Measurements from ENCODE around the gene SASH1.

DNA sequence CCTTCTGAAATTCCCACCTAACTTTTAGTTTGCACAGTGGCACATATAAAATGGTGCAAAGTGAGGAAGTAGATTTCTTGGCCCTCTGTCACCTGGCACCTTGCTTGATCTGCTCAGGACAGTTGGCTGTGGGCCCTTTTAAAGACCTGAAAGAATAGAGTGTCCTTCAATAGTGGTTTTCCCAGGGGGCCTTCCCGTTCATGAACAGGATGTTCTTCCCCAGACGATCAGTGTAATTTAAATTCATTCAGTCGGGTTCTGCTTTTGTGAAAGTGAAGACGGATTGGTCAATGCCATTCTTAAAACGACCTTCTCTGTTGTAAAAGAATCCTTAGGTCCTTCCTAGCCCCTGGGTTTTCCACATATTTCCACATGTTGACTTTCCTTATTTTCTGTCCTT lies 178.5 kb downstream of the SASH1 start:
- TF ChIP-seq, protein P1, sequence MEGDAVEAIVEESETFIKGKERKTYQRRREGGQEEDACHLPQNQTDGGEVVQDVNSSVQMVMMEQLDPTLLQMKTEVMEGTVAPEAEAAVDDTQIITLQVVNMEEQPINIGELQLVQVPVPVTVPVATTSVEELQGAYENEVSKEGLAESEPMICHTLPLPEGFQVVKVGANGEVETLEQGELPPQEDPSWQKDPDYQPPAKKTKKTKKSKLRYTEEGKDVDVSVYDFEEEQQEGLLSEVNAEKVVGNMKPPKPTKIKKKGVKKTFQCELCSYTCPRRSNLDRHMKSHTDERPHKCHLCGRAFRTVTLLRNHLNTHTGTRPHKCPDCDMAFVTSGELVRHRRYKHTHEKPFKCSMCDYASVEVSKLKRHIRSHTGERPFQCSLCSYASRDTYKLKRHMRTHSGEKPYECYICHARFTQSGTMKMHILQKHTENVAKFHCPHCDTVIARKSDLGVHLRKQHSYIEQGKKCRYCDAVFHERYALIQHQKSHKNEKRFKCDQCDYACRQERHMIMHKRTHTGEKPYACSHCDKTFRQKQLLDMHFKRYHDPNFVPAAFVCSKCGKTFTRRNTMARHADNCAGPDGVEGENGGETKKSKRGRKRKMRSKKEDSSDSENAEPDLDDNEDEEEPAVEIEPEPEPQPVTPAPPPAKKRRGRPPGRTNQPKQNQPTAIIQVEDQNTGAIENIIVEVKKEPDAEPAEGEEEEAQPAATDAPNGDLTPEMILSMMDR (IDR thresholded peaks at IDR 0.05; ENCODE audit: poor library complexity, severe bottlenecking): no peak
- TF ChIP-seq SMC3 (conservative IDR thresholded peaks at IDR 0.05; ENCODE audit: poor library complexity) (no peak), POLR2AphosphoS5 (IDR thresholded peaks at IDR 0.05) (no peak), EZH2 (IDR thresholded peaks at IDR 0.05; ENCODE audit: borderline replicate concordance, insufficient read depth, low read length, poor library complexity, severe bottlenecking) (no peak), TAF1 (IDR thresholded peaks at IDR 0.05; ENCODE audit: low read depth) (no peak), RAD21 (conservative IDR thresholded peaks at IDR 0.05) (no peak), EP300 (conservative IDR thresholded peaks at IDR 0.05; ENCODE audit: poor library complexity, severe bottlenecking) (no peak)
- TF ChIP-seq, protein P2, sequence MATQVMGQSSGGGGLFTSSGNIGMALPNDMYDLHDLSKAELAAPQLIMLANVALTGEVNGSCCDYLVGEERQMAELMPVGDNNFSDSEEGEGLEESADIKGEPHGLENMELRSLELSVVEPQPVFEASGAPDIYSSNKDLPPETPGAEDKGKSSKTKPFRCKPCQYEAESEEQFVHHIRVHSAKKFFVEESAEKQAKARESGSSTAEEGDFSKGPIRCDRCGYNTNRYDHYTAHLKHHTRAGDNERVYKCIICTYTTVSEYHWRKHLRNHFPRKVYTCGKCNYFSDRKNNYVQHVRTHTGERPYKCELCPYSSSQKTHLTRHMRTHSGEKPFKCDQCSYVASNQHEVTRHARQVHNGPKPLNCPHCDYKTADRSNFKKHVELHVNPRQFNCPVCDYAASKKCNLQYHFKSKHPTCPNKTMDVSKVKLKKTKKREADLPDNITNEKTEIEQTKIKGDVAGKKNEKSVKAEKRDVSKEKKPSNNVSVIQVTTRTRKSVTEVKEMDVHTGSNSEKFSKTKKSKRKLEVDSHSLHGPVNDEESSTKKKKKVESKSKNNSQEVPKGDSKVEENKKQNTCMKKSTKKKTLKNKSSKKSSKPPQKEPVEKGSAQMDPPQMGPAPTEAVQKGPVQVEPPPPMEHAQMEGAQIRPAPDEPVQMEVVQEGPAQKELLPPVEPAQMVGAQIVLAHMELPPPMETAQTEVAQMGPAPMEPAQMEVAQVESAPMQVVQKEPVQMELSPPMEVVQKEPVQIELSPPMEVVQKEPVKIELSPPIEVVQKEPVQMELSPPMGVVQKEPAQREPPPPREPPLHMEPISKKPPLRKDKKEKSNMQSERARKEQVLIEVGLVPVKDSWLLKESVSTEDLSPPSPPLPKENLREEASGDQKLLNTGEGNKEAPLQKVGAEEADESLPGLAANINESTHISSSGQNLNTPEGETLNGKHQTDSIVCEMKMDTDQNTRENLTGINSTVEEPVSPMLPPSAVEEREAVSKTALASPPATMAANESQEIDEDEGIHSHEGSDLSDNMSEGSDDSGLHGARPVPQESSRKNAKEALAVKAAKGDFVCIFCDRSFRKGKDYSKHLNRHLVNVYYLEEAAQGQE (IDR thresholded peaks at IDR 0.05; ENCODE audit: borderline replicate concordance): no peak

Measured in neural cell (in vitro differentiated cells).